H4 (cell line): ENCODE results near the gene BIRC3. TPM values are rescaled to one million over a fixed set of nuclear protein-coding genes. Genes with fewer than 3 reads are reported as not detected.
"Not testable (repeated sequence)": the region's sequence is repeated elsewhere in the genome, so short reads cannot be mapped to it uniquely, and the experiment has no call there.

Experiments used
- DNase-seq: peaks from one replicate; pipeline ENCODE4 v3.0.0-alpha.2; 2015; ENCODE audit warnings: low spot score
- total RNA-seq: library from RNA; depleted of rRNA; stranded (reverse); fragments of >200 nt; shearing (Covaris generic); gene quantifications from 2 replicates; pipeline ENCODE4 v1.2.3, GENCODE V29; 2014; rRNA removed

Gene BIRC3
- total RNA-seq, 1 experiment from 2014 or later, result 0.89 TPM

DNA sequence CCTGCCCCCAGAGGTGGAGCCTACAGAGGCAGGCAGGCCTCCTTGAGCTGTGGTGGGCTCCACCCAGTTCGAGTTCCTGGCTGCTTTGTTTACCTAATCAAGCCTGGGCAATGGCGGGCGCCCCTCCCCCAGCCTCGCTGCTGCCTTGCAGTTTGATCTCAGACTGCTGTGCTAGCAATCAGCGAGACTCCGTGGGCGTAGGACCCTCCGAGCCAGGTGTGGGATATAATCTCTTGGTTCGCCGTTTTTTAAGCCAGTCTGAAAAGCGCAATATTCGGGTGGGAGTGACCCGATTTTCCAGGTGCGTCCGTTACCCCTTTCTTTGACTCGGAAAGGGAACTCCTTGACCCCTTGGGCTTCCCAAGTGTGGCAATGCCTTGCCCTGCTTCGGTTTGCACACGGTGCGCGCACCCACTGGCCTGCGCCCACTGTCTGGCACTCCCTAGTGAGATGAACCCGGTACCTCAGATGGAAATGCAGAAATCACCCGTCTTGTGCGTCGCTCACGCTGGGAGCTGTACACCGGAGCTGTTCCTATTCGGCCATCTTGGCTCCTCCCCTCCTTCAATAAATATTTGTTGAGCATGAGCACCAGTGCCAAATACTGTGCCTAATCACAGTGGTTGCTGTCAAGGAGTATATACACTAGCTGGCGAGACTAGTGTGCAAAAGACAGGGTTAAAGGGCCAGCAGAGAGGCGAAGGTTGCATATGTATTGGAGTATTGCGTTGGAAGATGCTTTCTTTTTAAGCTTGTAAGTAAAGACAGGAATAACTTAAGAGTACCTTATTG is 57.5 kb downstream of the BIRC3 start:
- not testable (repeated sequence) for DNase-seq

- DNase-seq, result no peak
Measured at GRCh38 chr11:102375720-102376399, 58.6 kb downstream of the BIRC3 start.

DNA sequence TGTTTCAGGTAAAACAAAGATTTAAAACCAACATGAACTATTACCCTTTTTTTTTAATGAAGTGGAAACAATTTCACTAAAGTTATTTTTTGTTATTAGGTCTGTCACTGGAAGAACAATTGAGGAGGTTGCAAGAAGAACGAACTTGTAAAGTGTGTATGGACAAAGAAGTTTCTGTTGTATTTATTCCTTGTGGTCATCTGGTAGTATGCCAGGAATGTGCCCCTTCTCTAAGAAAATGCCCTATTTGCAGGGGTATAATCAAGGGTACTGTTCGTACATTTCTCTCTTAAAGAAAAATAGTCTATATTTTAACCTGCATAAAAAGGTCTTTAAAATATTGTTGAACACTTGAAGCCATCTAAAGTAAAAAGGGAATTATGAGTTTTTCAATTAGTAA is 60.6 kb downstream of the BIRC3 start:
- no peak for DNase-seq

- no peak for DNase-seq
Measured at GRCh38 chr11:102378818-102379217, 61.5 kb downstream of the BIRC3 start.

DNA sequence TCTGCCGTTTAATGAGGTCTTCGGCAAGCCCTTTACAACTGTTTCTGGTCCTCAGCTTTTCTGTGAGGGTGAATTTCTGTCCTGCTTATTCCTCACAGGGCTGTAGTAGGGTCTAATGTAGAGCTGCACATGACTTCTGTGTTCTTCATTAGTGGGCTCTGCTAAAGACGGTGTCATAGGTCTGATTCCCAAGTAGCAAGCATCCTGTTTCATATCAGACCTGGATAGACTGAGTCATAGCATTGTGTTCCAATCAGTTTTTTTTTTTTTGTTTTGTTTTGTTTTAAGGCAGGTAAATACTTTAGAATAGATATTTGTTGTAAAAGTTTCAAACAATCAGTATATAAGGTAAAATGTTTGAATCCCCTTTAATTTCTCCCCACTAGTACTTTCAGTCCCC is 65.1 kb downstream of the BIRC3 start:
- no peak for DNase-seq

DNA sequence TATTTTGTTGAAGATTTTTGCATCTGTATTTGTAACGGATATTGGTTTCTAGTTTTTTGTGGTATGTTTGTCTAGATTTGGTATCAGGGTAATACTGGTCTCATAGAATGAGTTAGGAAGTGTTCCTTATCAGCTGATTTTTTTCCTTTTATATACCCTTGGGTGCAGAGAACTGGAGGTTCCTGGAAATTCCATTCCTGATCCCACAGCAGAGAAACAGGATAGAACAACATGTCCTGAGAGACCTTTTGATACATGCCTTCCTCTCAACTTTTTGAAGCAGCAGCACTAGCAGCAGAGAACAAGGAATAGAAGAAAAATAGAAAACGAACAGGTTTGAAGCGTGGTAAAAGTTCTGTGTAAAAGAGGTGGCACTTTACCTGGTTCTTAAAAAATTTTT is 66.6 kb downstream of the BIRC3 start:
- DNase-seq, result no peak

DNA sequence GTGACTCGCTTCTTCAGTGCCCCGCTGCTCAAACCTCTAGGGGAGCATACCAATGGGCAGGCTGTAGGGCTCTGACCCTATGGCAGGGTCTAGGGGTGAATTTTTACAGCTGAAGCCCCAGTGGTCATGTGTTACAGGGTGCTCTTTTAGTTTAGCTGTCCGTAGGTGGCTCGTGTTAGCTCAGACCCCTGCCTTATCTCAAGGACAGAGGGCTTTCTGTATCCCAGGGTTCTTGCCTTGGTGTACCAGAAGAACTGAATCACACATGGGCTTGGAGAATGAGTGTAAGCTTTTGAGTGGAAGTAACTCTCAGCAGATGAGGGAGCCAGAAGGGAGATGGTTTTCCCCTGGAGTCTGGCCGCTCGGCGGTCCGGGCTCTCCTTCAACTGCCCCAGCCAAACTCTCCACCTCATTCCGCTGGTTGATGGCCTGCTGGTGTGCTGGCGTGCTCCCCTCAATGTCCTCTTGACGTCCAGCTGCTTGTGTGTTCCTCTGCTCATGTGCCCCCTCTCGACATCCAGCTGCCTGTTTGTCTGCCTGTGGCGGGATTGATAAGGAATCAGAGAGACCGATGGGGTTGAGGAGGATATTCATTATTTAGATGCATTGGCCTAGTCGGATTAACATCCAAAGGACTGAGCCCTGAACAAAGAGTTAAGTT is 67.3 kb downstream of the BIRC3 start:
- DNase-seq, result no peak

- no peak for DNase-seq
Measured at GRCh38 chr11:102385085-102386007, 68.1 kb downstream of the BIRC3 start.

DNA sequence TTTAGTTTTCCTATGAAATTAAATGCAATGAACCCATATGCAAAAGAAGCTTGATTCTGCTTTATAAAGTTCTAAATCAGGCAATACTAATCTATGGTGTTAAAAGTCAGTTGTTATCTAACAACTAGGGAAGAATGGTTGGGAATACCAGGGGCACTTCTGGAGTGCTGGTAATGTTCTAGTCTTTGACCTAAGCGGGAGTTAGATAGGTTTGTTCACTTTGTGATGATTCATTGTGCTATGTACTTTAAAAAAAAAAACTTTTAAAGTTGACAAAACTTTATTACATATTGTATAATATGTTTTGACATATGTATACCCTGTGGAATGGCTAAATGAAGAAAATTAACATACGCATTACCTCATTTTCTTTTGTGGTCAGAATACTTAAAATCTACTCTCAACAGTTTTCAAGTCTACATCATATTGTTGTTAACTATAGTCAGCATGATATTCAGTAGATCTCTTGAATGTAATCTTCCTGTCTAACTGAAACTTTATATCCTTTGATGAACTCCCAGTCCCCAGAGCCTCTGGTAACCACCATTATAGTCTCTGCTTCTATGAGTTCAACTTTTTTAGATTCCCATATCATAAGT is 69.0 kb downstream of the BIRC3 start:
- no peak for DNase-seq

GRCh38 chr11:102387043-102387781 is 69.9 kb downstream of the BIRC3 start:
- no peak for DNase-seq

Other genes with a start within 250 kb of the BIRC3 start
- 32.0 and 41.1 TPM in 2 replicates for gene YAP1, start 207.0 kb upstream of the BIRC3 start, total RNA-seq
- 41.1 and 63.7 TPM in 2 replicates for gene BIRC2, start 29.7 kb downstream of the BIRC3 start, total RNA-seq
- 83.7 and 116 TPM in 2 replicates for gene TMEM123, start 135.3 kb downstream of the BIRC3 start, total RNA-seq
- gene MMP7, start 213.3 kb downstream of the BIRC3 start, total RNA-seq, result 0.06 TPM in 1 of 2 replicates, not detected in the other